ENCODE measurements around the gene OLFM3.

Gene OLFM3

DNA sequence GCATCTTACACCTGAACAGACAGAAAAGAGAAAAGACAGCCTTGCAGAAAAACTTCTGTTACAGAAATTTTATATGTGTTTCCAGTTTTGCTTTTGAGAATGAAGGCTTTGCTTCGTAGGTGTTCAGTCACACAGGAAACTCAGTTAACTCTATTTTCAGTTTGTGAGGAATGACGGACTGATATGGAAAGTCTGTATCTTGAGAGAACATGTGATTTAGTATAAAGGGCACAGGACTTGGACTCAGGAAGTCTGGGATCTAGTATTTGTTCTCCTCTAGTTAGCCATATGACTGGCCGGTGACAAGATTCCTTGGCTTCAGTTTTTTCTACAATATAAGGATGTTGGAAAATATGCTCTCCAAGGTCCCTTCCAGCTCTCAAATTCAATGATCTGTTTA, 149.1 kb downstream of the OLFM3 start:
- no peak for DNase-seq (ENCODE audit: extremely low read depth, insufficient read length)
- no peak overlapping the region for H3K4me3 ChIP-seq (replicated peaks; ENCODE audit: low read depth, low read length)

DNA sequence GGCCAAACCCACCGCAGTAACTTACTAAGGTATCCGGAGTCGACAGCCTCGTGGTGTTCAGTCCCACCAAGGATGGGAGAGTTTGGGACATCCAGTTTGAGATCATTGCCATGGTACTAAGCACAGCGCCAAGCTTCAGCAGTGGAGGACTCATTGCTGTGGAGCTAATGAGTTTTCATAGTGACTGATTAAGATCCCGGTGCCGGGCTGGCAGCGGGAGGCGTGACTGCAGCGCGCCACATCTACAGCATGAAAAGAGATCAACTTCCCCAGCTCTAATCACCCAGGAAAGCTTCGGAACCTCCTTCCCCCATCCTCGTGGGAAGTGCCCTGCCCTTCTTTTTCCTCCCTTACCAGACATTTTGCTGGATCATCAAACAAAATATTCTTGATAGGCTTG, 149.9 kb downstream of the OLFM3 start:
- no peak overlapping the region for H3K4me3 ChIP-seq (replicated peaks; ENCODE audit: low read depth, low read length)
- DNase-seq (ENCODE audit: extremely low read depth, insufficient read length): no peak
- H3K27me3 ChIP-seq (replicated peaks; ENCODE audit: control insufficient read depth, insufficient read depth, low read length): no peaks in the 10 kb centered on the region
- TF ChIP-seq, protein P1, sequence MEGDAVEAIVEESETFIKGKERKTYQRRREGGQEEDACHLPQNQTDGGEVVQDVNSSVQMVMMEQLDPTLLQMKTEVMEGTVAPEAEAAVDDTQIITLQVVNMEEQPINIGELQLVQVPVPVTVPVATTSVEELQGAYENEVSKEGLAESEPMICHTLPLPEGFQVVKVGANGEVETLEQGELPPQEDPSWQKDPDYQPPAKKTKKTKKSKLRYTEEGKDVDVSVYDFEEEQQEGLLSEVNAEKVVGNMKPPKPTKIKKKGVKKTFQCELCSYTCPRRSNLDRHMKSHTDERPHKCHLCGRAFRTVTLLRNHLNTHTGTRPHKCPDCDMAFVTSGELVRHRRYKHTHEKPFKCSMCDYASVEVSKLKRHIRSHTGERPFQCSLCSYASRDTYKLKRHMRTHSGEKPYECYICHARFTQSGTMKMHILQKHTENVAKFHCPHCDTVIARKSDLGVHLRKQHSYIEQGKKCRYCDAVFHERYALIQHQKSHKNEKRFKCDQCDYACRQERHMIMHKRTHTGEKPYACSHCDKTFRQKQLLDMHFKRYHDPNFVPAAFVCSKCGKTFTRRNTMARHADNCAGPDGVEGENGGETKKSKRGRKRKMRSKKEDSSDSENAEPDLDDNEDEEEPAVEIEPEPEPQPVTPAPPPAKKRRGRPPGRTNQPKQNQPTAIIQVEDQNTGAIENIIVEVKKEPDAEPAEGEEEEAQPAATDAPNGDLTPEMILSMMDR (IDR thresholded peaks at IDR 0.05; ENCODE audit: insufficient read depth, low read length, poor library complexity, severe bottlenecking): no peak
- no peaks in the 10 kb centered on the region for H3K36me3 ChIP-seq (ENCODE audit: control insufficient read depth, insufficient read depth, low read length)

More for the DNA sequence above, 149.1 kb downstream of the OLFM3 start:
- TF ChIP-seq, protein P1 (IDR thresholded peaks at IDR 0.05; ENCODE audit: insufficient read depth, low read length, poor library complexity, severe bottlenecking): no peak
- Histone ChIP-seq H3K36me3 (ENCODE audit: control insufficient read depth, insufficient read depth, low read length) (no peaks in the 10 kb centered on the region), H3K27me3 (replicated peaks; ENCODE audit: control insufficient read depth, insufficient read depth, low read length) (no peaks in the 10 kb centered on the region)

DNA sequence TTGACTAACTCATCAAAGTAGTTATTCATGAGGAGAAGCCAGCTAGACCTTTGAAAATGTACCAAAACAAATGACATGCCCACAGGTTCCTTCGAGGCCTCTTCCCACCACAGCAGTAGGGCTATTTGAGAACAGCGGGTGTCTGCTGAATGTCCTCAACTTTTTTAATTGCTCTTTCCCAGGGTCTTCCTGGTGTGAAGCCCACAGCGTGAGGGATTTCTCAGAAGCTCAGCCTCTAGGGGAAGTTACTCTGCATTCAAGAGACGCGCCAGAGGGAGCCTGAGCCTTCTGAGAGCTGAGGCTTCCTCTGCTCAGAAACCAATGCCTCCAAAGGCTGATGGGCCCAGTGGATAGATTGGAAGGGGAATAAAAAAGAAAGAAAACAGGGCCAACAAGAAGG, 153.6 kb downstream of the OLFM3 start:
- no peak for DNase-seq (ENCODE audit: extremely low read depth, insufficient read length)
- Histone ChIP-seq H3K27me3 (replicated peaks; ENCODE audit: control insufficient read depth, insufficient read depth, low read length) (no peaks in the 10 kb centered on the region), H3K36me3 (ENCODE audit: control insufficient read depth, insufficient read depth, low read length) (no peaks in the 10 kb centered on the region), H3K4me3 (replicated peaks; ENCODE audit: low read depth, low read length) (no peak overlapping the region)
- TF ChIP-seq, protein P1 (IDR thresholded peaks at IDR 0.05; ENCODE audit: insufficient read depth, low read length, poor library complexity, severe bottlenecking): no peak

DNA sequence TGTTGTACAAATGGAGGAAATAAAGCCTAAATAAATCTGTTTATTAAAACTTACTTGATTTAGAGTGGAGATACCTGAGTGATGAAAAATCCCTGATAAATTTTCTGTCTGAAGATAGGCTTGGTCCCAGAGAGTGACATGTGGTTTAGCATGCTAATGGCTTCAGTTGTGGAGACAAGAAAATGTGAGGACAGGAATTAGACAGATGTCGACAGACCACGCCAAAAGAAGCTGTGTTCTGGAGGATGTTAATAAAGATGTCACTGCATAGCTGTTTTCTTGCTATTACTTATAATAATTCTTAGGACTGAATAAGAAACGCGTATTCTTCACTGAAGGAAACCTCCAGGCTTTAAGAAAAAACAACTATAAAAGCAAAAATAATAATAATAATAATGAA, 154.9 kb downstream of the OLFM3 start:
- Histone ChIP-seq H3K27me3 (replicated peaks; ENCODE audit: control insufficient read depth, insufficient read depth, low read length) (no peaks in the 10 kb centered on the region), H3K36me3 (ENCODE audit: control insufficient read depth, insufficient read depth, low read length) (no peaks in the 10 kb centered on the region), H3K4me3 (replicated peaks; ENCODE audit: low read depth, low read length) (no peak overlapping the region)
- no peak for DNase-seq (ENCODE audit: extremely low read depth, insufficient read length)
- TF ChIP-seq, protein P1 (IDR thresholded peaks at IDR 0.05; ENCODE audit: insufficient read depth, low read length, poor library complexity, severe bottlenecking): no peak

DNA sequence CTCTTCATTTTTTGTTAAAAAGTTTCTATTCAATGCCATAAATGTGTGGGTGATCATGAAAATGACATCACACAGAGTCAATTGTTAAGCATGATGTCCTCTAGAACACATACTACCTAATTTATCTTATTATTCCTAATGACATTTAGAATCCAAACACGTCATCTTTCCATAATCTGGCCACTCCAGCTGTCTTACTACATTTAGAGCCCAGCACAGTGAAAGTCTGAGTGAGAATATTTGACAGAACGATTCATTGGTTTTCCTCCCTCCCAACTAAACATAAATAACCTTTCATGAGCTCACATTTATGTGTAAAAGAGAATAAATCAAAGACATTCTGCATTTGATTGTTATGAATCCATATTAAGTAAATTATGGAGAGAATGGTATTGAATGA, 160.7 kb downstream of the OLFM3 start:
- no peak for DNase-seq (ENCODE audit: extremely low read depth, insufficient read length)
- TF ChIP-seq, protein P1 (IDR thresholded peaks at IDR 0.05; ENCODE audit: insufficient read depth, low read length, poor library complexity, severe bottlenecking): no peak

DNA sequence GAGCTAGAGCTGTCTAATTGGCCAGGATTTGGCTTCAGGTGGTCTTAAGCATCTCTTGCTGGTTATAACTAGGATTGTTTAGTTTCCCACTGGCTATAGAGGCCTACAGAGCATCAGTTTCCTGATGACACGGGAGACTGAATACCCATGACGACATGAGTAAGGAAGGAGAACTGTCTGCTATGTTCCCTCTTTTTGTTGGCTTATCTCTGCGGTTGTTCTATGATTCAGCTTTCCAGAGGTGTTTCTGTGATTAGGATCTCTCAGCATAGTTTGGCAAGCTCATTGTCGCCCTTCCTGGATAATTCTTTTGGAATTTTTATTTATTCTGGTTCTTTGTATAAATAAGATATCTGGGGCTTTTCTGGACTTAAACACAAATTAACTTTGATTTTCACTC, 163.4 kb downstream of the OLFM3 start:
- H3K27me3 ChIP-seq (replicated peaks; ENCODE audit: control insufficient read depth, insufficient read depth, low read length): no peaks in the 10 kb centered on the region
- no peak for DNase-seq (ENCODE audit: extremely low read depth, insufficient read length)
- H3K4me3 ChIP-seq (replicated peaks; ENCODE audit: low read depth, low read length): no peak overlapping the region
- TF ChIP-seq, protein P1 (IDR thresholded peaks at IDR 0.05; ENCODE audit: insufficient read depth, low read length, poor library complexity, severe bottlenecking): no peak
- H3K36me3 ChIP-seq (ENCODE audit: control insufficient read depth, insufficient read depth, low read length): no peaks in the 10 kb centered on the region

More for the DNA sequence above, 160.7 kb downstream of the OLFM3 start:
- no peaks in the 10 kb centered on the region for H3K27me3 ChIP-seq (replicated peaks; ENCODE audit: control insufficient read depth, insufficient read depth, low read length)
- no peaks in the 10 kb centered on the region for H3K36me3 ChIP-seq (ENCODE audit: control insufficient read depth, insufficient read depth, low read length)
- no peak overlapping the region for H3K4me3 ChIP-seq (replicated peaks; ENCODE audit: low read depth, low read length)
